CD4-positive, alpha-beta T cell (primary cell): ENCODE data around the gene DLGAP5. TPM values are rescaled to one million over a fixed set of nuclear protein-coding genes. Genes with fewer than 3 reads are reported as not detected.

Experiments
- ATAC-seq: fragments of 200-7000 bp; cut with Tn5 transposase; one replicate; pipeline ENCODE4 v1.10.0; 2022; ENCODE audit warnings: mild to moderate bottlenecking; ENCODE audit not compliant: poor library complexity
- CTCF ChIA-PET: fragments of 350-600 bp; sonication (Branson Sonifier 250); formaldehyde crosslinking; loops from one replicate; lab custom pipeline; 2021; ENCODE audit warnings: antibody characterized with exemption, inconsistent platforms; lab: Charles Lee
- POLR2A ChIA-PET: fragments of 350-600 bp; sonication (Branson Sonifier 250); formaldehyde crosslinking; loops from one replicate; lab custom pipeline; 2021; ENCODE audit warnings: antibody characterized with exemption, inconsistent platforms; lab: Charles Lee
- DNase-seq, 14 experiments: peaks; one replicate each; pipeline ENCODE4 v3.0.0-alpha.2; 2013 to 2020; ENCODE audit warnings: mixed read lengths in 2 of 14
- H3K27ac ChIP-seq, 2 donors: one replicate each; pipeline versions ENCODE4 v1.5.1 to v1.7.0; 2013; ENCODE audit warnings: low read length in 2 of 2, low read depth in 1 of 2, mild to moderate bottlenecking in 1 of 2
- H3K27me3 ChIP-seq, 2 experiments: 1 replicate in 1 of 2; 2 replicates in 1 of 2; pipeline versions ENCODE4 v1.6.1 to v1.7.0; 2013; ENCODE audit warnings: low read length in 2 of 2, control low read depth in 1 of 2, mild to moderate bottlenecking in 1 of 2, moderate library complexity in 1 of 2; ENCODE audit not compliant: insufficient read depth in 2 of 2, control insufficient read depth in 1 of 2
- H3K36me3 ChIP-seq: one replicate; pipeline ENCODE4 v1.6.1; 2013; ENCODE audit warnings: low read length, control low read depth; ENCODE audit not compliant: insufficient read depth
- H3K4me1 ChIP-seq: one replicate; pipeline ENCODE4 v1.6.1; 2013; ENCODE audit warnings: low read length, control low read depth; ENCODE audit not compliant: insufficient read depth
- H3K4me3 ChIP-seq: one replicate; pipeline ENCODE4 v1.5.1; 2013; ENCODE audit warnings: mild to moderate bottlenecking, low read length, moderate library complexity
- H3K9me3 ChIP-seq, 2 experiments: 1 replicate in 1 of 2; 2 replicates in 1 of 2; pipeline versions ENCODE4 v1.6.1 to v1.7.0; 2013; ENCODE audit warnings: low read length in 2 of 2, mild to moderate bottlenecking in 2 of 2, control low read depth in 1 of 2, moderate library complexity in 1 of 2; ENCODE audit not compliant: control insufficient read depth in 1 of 2, insufficient read depth in 1 of 2
- H3K27ac Mint-ChIP-seq: one replicate; pipeline ENCODE4 v1.8.0; 2020; ENCODE audit warnings: mixed read lengths
- H3K27me3 Mint-ChIP-seq: one replicate; pipeline ENCODE4 v1.8.0; 2021; ENCODE audit warnings: mixed read lengths
- H3K36me3 Mint-ChIP-seq: one replicate; pipeline ENCODE4 v1.8.0; 2021; ENCODE audit warnings: low read depth, mixed read lengths
- H3K4me1 Mint-ChIP-seq: one replicate; pipeline ENCODE4 v1.8.0; 2021; ENCODE audit warnings: low read depth, mixed read lengths
- H3K4me3 Mint-ChIP-seq: one replicate; pipeline ENCODE4 v1.8.0; 2020; ENCODE audit warnings: mild to moderate bottlenecking, mixed read lengths
- H3K9me3 Mint-ChIP-seq: one replicate; pipeline ENCODE4 v1.8.0; 2020; ENCODE audit warnings: mixed read lengths
- CTCF ChIP-seq: fragments of 200-600 bp; IDR thresholded peaks from one replicate; pipeline ENCODE4 v1.8.0; 2022; ENCODE audit warnings: antibody characterized with exemption, mild to moderate bottlenecking
- intact Hi-C, 2 experiments: fragments of 100-400 bp; cut with DNase I in 1 of 2; cut with micrococcal nuclease in 1 of 2; formaldehyde crosslinking; loops; one replicate each; pipeline versions ENCODE4 v1.15.1 to v1.9.0; 2023 to 2025; cut with DNase I, micrococcal nuclease
- total RNA-seq, 174 experiments: library from RNA in 2 of 174; stranded (reverse) in 2 of 174; gene quantifications; one replicate each; pipeline ENCODE4 v1.2.3 and lab custom pipeline; 2021 to 2026

The DLGAP5 gene
- total RNA-seq, 2 experiments from 2014 or later: 0.25 TPM; not detected in 1

- Histone ChIP-seq H3K27ac (no peak overlapping the region), H3K36me3 (peaks cover 15% of the 10 kb centered on the region), H3K4me3 (no peak overlapping the region), H3K4me1 (no peaks in the 10 kb centered on the region), H3K9me3 (no peaks in the 10 kb centered on the region), H3K27me3 (no peaks in the 10 kb centered on the region)
- H3K4me1 Mint-ChIP-seq: no peaks in the 10 kb centered on the region
- intact Hi-C loops: no loop called here
- DNase-seq: no peak
- H3K9me3 Mint-ChIP-seq: no peaks in the 10 kb centered on the region
- H3K27ac Mint-ChIP-seq: no peak overlapping the region
- no peak for TF ChIP-seq CTCF
- POLR2A ChIA-PET: no interaction called here
- ATAC-seq: no peak
- H3K36me3 Mint-ChIP-seq: no peaks in the 10 kb centered on the region
- CTCF ChIA-PET: no interaction called here
- no peaks in the 10 kb centered on the region for H3K27me3 Mint-ChIP-seq
- H3K4me3 Mint-ChIP-seq: no peak overlapping the region
Observed at GRCh38 chr14:55139696-55140509, 51.5 kb downstream of the DLGAP5 start.

GRCh38 chr14:55139141-55139540 is 52.2 kb downstream of the DLGAP5 start:
- Mint-ChIP-seq H3K4me3 (no peak overlapping the region), H3K9me3 (no peaks in the 10 kb centered on the region), H3K36me3 (no peaks in the 10 kb centered on the region), H3K4me1 (no peaks in the 10 kb centered on the region), H3K27ac (no peak overlapping the region), H3K27me3 (no peaks in the 10 kb centered on the region)
- POLR2A ChIA-PET: no interaction called here
- intact Hi-C loops: no loop called here
- no peaks in the 10 kb centered on the region for H3K4me1 ChIP-seq
- DNase-seq (no peak), ATAC-seq (no peak)
- CTCF ChIA-PET: no interaction called here
- H3K27ac ChIP-seq: no peak overlapping the region
- H3K36me3 ChIP-seq: peaks cover 15% of the 10 kb centered on the region
- H3K9me3 ChIP-seq: no peaks in the 10 kb centered on the region
- H3K27me3 ChIP-seq: no peaks in the 10 kb centered on the region
- H3K4me3 ChIP-seq: no peak overlapping the region
- no peak for TF ChIP-seq CTCF

GRCh38 chr14:55138091-55138490 is 53.3 kb downstream of the DLGAP5 start:
- no peak overlapping the region for H3K27ac Mint-ChIP-seq
- POLR2A ChIA-PET: interaction anchor here (1.3 kb wide), 1 partner anchor 19 kb away, joined by 8 read pairs; no protein-coding TSS in a partner anchor

More at GRCh38 chr14:55138091-55138490, 53.3 kb downstream of the DLGAP5 start:
- intact Hi-C loops: no loop called here
- ATAC-seq (no peak), DNase-seq (no peak)
- no peaks in the 10 kb centered on the region for H3K9me3 ChIP-seq
- H3K27me3 ChIP-seq: no peaks in the 10 kb centered on the region
- no peak overlapping the region for H3K27ac ChIP-seq
- Mint-ChIP-seq H3K4me3 (no peak overlapping the region), H3K27me3 (no peaks in the 10 kb centered on the region), H3K9me3 (no peaks in the 10 kb centered on the region), H3K4me1 (no peaks in the 10 kb centered on the region), H3K36me3 (no peaks in the 10 kb centered on the region)
- TF ChIP-seq CTCF: no peak
- no peak overlapping the region for H3K4me3 ChIP-seq
- CTCF ChIA-PET: no interaction called here
- H3K36me3 ChIP-seq: peaks cover 15% of the 10 kb centered on the region
- no peaks in the 10 kb centered on the region for H3K4me1 ChIP-seq
